HepG2 (cell line): ENCODE measurements around the gene ANKZF1. TPM values are rescaled to one million over a fixed set of nuclear protein-coding genes. Genes with fewer than 3 reads are reported as not detected.

Experiments
- FOXA3 ChIP-seq: IDR thresholded peaks from 2 replicates; pipeline ENCODE4 v1.6.1; 2016; ENCODE audit warnings: missing genetic modification reagents, missing compliant biosample characterization
- HNRNPL ChIP-seq: fragments of 200-400 bp; formaldehyde crosslinking; IDR thresholded peaks from 2 replicates; pipeline ENCODE4 v1.6.1; 2017; ENCODE audit warnings: mild to moderate bottlenecking, low read depth, low read length
- PAX8 ChIP-seq: sonication (generic); formaldehyde crosslinking; IDR thresholded peaks from 2 replicates; pipeline ENCODE4 v1.8.0; 2022; ENCODE audit warnings: mild to moderate bottlenecking, missing genetic modification reagents, borderline replicate concordance
- PPARG ChIP-seq: conservative IDR thresholded peaks from 2 replicates; pipeline ENCODE4 v1.6.1; 2016; ENCODE audit warnings: missing biosample characterization, missing genetic modification reagents
- REXO4 ChIP-seq: sonication (generic); formaldehyde crosslinking; IDR thresholded peaks from 2 replicates; pipeline ENCODE4 v1.8.0; 2022; ENCODE audit warnings: missing genetic modification reagents, mild to moderate bottlenecking, borderline replicate concordance
- RFX3 ChIP-seq: IDR thresholded peaks from 2 replicates; pipeline ENCODE4 v1.6.1; 2016; ENCODE audit warnings: missing biosample characterization, missing genetic modification reagents
- SMAD3 ChIP-seq: sonication (generic); formaldehyde crosslinking; IDR thresholded peaks from 2 replicates; pipeline ENCODE4 v1.4.0; 2020; ENCODE audit warnings: missing genetic modification reagents
- SP4 ChIP-seq: sonication (generic); formaldehyde crosslinking; IDR thresholded peaks from 2 replicates; pipeline ENCODE4 v1.8.1; 2023; ENCODE audit warnings: mild to moderate bottlenecking, missing genetic modification reagents
- TEAD3 ChIP-seq: optimal IDR thresholded peaks from 2 replicates; pipeline ENCODE3; 2016; ENCODE audit warnings: borderline replicate concordance
- TSC22D2 ChIP-seq: sonication (generic); formaldehyde crosslinking; IDR thresholded peaks from 2 replicates; pipeline ENCODE4 v1.5.1; 2020; ENCODE audit warnings: missing genetic modification reagents, mild to moderate bottlenecking, borderline replicate concordance
- ZC3H13 ChIP-seq: sonication (generic); formaldehyde crosslinking; IDR thresholded peaks from 2 replicates; pipeline ENCODE4 v1.8.1; 2023; ENCODE audit warnings: mild to moderate bottlenecking, missing genetic modification reagents, moderate library complexity
- ZNF124 ChIP-seq: sonication (generic); formaldehyde crosslinking; IDR thresholded peaks from 2 replicates; pipeline ENCODE4 v1.4.0; 2020; ENCODE audit warnings: missing genetic modification reagents
- ZNF205 ChIP-seq: IDR thresholded peaks from 2 replicates; pipeline ENCODE4 v1.6.1; 2018; ENCODE audit warnings: missing biosample characterization, missing genetic modification reagents
- ZNF224 ChIP-seq: sonication (generic); formaldehyde crosslinking; IDR thresholded peaks from 2 replicates; pipeline ENCODE4 v1.5.0; 2020; ENCODE audit warnings: mild to moderate bottlenecking, missing genetic modification reagents
- ZNF362 ChIP-seq: sonication (generic); formaldehyde crosslinking; IDR thresholded peaks from 2 replicates; pipeline ENCODE4 v1.4.0; 2020; ENCODE audit warnings: missing genetic modification reagents, mild to moderate bottlenecking, borderline replicate concordance
- ZNF512B ChIP-seq: sonication (generic); formaldehyde crosslinking; IDR thresholded peaks from 2 replicates; pipeline ENCODE4 v1.5.1; 2020; ENCODE audit warnings: missing genetic modification reagents, mild to moderate bottlenecking, borderline replicate concordance
- ZNF569 ChIP-seq: sonication (generic); formaldehyde crosslinking; IDR thresholded peaks from 2 replicates; pipeline ENCODE4 v1.5.0; 2020; ENCODE audit warnings: mild to moderate bottlenecking, missing genetic modification reagents, moderate library complexity, borderline replicate concordance
- ZNF605 ChIP-seq: sonication (generic); formaldehyde crosslinking; IDR thresholded peaks from 2 replicates; pipeline ENCODE4 v1.8.0; 2022; ENCODE audit warnings: mild to moderate bottlenecking, missing genetic modification reagents
- ZNF619 ChIP-seq: sonication (generic); formaldehyde crosslinking; IDR thresholded peaks from 2 replicates; pipeline ENCODE4 v1.4.0; 2020; ENCODE audit warnings: mild to moderate bottlenecking, missing genetic modification reagents
- ZNF746 ChIP-seq: sonication (generic); formaldehyde crosslinking; IDR thresholded peaks from 2 replicates; pipeline ENCODE4 v1.8.0; 2022; ENCODE audit warnings: mild to moderate bottlenecking, missing genetic modification reagents
- ZNF773 ChIP-seq: sonication (generic); formaldehyde crosslinking; IDR thresholded peaks from 2 replicates; pipeline ENCODE4 v1.4.0; 2020; ENCODE audit warnings: missing genetic modification reagents, borderline replicate concordance
- ZNF841 ChIP-seq: sonication (generic); formaldehyde crosslinking; IDR thresholded peaks from 2 replicates; pipeline ENCODE4 v1.8.1; 2023; ENCODE audit warnings: missing genetic modification reagents, borderline replicate concordance
- polyA plus RNA-seq, 8 experiments: library from polyadenylated mRNA; depleted of rRNA in 3 of 8; stranded (reverse) in 7 of 8; unstranded in 1 of 8; fragments of >200 nt; fragmentation: Illumina TruSeq in 4 of 8; extraction: Trizol in 4 of 8; gene quantifications; 2 replicates each; pipeline versions ENCODE4 v1.2.1 to v1.2.3, GENCODE V29; 2011 to 2016; ENCODE audit warnings: low read depth in 4 of 8, missing spikeins in 1 of 8, mixed read lengths in 1 of 8; ENCODE audit not compliant: insufficient read depth in 1 of 8
- total RNA-seq, 5 experiments: library from RNA; depleted of rRNA; stranded (reverse); fragments of >200 nt; fragmentation: Illumina TruSeq; extraction: Trizol; gene quantifications; 2 replicates each; pipeline ENCODE4 v1.2.3, GENCODE V29; 2016; ENCODE audit warnings: low read depth in 1 of 5
- TF ChIP-seq, protein P1 (sequence below): sonication (generic); formaldehyde crosslinking; IDR thresholded peaks from 2 replicates; pipeline ENCODE4 v1.5.1; 2020; ENCODE audit warnings: mild to moderate bottlenecking, missing genetic modification reagents, moderate library complexity
- TF ChIP-seq, protein P2 (sequence below): sonication (generic); formaldehyde crosslinking; IDR thresholded peaks from 2 replicates; pipeline ENCODE4 v1.8.0; 2022; ENCODE audit warnings: mild to moderate bottlenecking, missing genetic modification reagents; ENCODE audit not compliant: insufficient replicate concordance

The ANKZF1 gene
- total and polyA plus RNA-seq, 2 of the 13 experiments (the other 11 are each of a cell fraction or from before 2014, with no cell fraction given), result 25.3 to 128 TPM

DNA sequence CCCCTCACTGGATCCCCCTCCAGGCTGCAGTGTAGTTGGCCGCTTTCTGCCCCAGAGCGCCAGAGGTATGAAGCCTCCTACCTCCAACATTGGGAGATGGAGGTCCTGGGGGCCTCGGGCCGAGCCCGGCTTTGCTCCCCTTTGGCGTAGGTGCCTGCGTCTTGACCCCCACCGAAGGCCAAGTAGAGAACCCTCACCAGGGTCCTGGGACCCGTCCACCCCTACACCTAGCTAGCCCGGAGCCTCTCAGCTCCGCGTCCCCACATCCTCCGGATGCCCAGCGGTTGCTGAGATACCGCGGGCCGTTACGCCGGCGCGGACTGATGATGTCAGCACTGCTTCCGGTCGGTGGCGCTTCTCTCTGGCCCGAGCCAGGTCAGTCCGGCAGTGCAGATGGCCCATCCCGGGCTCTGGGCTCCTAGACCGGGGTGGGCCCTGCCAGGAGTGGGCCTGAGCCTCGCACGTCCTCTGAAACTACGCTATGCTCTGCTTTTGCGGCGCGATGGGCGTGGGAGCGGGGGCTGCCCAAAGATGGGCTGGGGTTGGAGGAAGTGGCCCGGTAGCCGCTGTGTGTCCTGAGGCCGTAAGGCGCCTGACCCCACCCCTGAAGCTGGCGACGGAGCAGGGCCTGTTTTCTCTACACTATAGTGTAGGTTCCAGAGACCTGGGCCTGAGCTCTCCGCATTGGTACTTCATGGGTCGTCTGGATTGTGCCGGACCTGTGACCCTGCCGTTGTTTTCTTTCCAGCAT, 15.7 kb downstream of the ANKZF1 start, which contains the start of the genes GLB1L and STK16 (continued):
- TF ChIP-seq ZNF362 (CRISPR knock-in tag), result 0 out of 2 replicates have a peak, but pooled peaks have one; percentile 21
- peak; percentile 91; the same call in 1 of the 2 replicates for TF ChIP-seq ZNF512B
- peak; percentile 77 for TF ChIP-seq PPARG (CRISPR knock-in tag)
- no peak for TF ChIP-seq ZNF569
- peak; percentile 86 for TF ChIP-seq TEAD3
- TF ChIP-seq HNRNPL, result peak; percentile 75; the same call in 1 of the 2 replicates
- peak; percentile 83 for TF ChIP-seq ZC3H13 (CRISPR knock-in tag)
- peak; percentile 94 for TF ChIP-seq ZNF605 (CRISPR knock-in tag)
- peak; percentile 97 for TF ChIP-seq SMAD3 (CRISPR knock-in tag)
- TF ChIP-seq ZNF746 (CRISPR knock-in tag), result 0 out of 2 replicates have a peak, but pooled peaks have one; percentile 87
- no peak for TF ChIP-seq ZNF224 (CRISPR knock-in tag)
- TF ChIP-seq PAX8 (CRISPR knock-in tag), result peak; percentile 92
- peak; percentile 75 for TF ChIP-seq ZNF205 (CRISPR knock-in tag)
- TF ChIP-seq ZNF619, result peak; percentile 95
- peak; percentile 93 for TF ChIP-seq ZNF124 (CRISPR knock-in tag)
- peak; percentile 85; the same call in 1 of the 2 replicates for TF ChIP-seq ZNF773 (CRISPR knock-in tag)
- TF ChIP-seq, protein P1, sequence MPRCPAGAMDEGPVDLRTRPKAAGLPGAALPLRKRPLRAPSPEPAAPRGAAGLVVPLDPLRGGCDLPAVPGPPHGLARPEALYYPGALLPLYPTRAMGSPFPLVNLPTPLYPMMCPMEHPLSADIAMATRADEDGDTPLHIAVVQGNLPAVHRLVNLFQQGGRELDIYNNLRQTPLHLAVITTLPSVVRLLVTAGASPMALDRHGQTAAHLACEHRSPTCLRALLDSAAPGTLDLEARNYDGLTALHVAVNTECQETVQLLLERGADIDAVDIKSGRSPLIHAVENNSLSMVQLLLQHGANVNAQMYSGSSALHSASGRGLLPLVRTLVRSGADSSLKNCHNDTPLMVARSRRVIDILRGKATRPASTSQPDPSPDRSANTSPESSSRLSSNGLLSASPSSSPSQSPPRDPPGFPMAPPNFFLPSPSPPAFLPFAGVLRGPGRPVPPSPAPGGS (CRISPR knock-in tag), result peak; percentile 99
- TF ChIP-seq ZNF841, result 0 out of 2 replicates have a peak, but pooled peaks have one; percentile 4
- TF ChIP-seq, protein P2, sequence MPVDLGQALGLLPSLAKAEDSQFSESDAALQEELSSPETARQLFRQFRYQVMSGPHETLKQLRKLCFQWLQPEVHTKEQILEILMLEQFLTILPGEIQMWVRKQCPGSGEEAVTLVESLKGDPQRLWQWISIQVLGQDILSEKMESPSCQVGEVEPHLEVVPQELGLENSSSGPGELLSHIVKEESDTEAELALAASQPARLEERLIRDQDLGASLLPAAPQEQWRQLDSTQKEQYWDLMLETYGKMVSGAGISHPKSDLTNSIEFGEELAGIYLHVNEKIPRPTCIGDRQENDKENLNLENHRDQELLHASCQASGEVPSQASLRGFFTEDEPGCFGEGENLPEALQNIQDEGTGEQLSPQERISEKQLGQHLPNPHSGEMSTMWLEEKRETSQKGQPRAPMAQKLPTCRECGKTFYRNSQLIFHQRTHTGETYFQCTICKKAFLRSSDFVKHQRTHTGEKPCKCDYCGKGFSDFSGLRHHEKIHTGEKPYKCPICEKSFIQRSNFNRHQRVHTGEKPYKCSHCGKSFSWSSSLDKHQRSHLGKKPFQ, result no peak
- peak; percentile 89 for TF ChIP-seq SP4 (CRISPR knock-in tag)
- no peak for TF ChIP-seq REXO4
- peak; percentile 88 for TF ChIP-seq RFX3 (CRISPR knock-in tag)
- TF ChIP-seq TSC22D2 (CRISPR knock-in tag), result peak; percentile 90
- TF ChIP-seq FOXA3 (CRISPR knock-in tag), result peak; percentile 73
